HCEC 1CT (cell line): Measurements from ENCODE around the gene THTPA.
"Not testable (repeated sequence)": the region's sequence is repeated elsewhere in the genome, so short reads cannot be mapped to it uniquely, and the experiment has no call there.

Experiments used
- DNase-seq: peaks from one replicate; pipeline ENCODE4 v3.0.0-alpha.2; 2017

Gene THTPA

DNA sequence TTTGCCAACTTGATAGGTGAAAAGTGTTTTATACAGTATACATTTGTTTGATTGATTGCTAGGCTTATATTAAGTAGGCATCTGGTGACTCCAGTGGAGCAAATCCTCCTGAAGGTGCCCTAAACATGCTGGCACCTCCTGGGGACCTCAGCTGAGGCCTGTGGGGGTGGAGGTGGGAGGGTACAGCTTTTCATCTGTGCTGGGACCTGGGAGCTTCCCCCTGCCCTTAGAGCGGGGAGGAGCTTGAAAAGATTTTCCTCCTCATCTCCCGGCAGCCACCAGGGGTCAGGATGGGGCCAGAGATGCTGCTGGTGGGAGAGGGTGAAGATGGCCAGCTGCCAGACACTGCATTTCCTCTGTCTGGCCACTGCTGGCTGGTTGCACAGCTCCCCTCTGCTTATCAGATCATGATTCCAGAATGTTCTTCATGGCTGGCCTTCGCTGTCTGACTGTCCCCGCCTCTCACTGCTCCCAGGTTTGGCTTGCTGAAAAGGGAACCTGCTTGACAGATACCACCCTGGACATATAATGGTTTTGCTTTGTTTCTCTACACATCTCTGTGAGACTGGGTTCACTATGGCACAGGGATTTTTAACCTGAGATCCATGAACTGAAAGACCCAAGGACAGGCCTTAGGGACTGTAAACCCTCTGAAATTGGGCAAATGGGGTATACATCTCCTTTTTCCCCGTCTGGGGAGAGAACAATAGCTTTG is 33.0 kb downstream of the THTPA start:
- DNase-seq = peak; percentile 75

DNA sequence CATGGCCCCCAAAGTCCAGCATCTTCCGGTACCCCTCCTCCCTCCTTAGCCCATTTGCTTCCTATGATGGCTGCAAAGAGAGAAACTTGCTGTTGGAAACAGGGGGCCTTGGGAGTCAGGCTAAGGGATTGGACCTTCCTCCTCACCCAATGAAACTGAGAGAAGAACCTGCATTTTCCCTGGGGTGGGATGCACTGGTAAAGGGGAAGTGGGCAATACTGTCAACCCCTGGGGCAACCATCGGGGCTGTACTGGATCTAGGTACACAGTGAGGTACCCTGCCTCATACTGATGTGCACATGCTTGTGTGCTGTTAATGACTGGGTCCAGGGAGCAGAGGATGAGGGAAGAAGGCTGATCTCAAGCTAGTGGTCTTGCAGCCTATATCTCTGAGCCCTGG is 33.5 kb downstream of the THTPA start:
- no peak for DNase-seq

DNA sequence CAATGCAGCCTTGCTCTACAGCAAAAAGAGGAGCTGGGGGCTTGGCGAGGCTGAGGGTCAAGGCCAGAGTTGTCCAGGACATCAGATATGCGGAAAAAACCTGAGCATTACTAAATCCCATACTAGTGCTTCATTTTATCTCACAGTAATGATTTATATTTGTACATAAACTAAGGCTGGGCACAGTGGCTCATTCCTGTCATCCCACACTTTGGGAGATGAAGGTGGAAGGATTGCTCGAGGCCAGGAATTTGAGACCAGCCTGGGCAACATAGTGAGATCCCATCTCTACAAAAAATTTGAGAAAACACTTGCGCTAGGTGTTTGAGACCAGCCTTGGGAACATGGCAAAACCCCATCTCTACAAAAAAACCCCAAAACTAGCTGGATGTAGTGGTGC is 34.1 kb downstream of the THTPA start:
- no peak for DNase-seq

DNA sequence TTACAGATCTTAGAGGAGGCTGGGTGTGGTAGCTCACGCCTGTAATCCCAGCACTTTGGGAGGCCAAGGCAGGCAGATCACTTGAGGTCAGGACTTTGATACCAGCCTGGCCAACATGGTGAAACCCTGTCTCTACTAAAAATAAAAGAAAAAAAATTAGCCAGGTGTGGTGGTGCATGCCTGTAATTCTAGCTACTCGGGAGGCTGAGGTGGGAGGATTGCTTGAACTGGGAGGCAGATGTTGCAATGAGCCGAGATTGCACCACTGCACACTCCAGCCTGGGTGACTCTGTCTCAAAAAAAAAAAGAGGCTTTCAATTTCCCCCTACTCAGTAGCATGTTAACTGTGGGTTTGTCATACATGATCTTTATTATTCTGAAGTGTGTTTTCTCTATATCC is 38.1 kb downstream of the THTPA start:
- DNase-seq = not testable (repeated sequence)

DNA sequence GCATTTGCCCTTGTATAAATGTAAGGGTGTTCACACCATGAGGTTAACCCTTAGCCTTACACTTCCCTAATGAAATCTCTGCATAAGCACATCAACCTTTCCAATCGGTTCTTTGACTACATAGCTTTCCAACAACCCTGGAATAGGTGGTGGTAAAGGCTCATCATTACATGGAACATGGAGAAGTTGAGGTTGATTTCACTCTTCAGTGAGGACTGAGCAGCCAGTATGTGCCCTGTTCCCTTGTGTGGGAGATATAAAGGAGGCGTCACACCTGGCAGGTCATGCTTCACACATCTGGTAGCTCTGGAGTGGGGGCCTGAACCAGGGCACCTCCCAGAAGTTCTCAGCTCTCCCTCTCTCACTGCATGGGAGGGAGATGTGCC is 44.2 kb downstream of the THTPA start:
- no peak for DNase-seq

DNA sequence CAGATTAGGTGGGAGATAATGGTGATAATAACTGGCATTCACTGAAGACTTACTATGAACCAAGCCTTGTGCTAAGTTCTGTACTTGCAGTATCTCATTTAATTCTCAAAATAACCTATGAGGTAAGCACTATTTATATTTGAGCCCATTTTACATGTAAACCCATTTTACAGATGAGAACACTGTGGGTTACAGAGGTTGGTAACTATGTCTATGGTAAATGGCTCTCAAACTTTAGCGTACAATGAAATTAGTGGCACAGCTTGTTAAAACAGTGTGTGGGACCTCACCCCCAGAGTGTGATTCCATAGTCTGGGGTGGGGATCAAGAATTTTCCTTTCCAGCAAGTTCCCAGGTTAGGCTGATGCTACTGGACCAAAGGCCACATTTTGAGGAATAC is 44.7 kb downstream of the THTPA start:
- DNase-seq = no peak

DNA sequence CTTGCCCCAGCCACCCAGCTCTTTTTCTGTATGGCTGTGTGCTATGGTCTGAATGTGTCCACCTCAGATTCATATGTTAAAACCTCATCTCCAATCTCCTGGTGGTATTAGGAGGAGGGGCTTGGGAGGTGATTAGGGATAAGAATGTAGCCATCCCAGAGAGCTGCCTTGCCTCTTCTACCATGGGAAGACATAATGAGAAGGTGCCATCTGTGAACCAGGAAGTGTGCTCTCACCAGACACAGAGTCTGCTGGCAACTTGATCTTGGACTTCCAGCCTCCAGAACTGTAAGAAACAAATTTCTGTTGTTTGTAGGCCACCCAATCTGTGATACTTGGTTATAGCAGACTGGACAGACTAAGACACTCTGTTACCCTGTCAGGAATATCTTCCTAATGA is 45.4 kb downstream of the THTPA start:
- no peak for DNase-seq

DNA sequence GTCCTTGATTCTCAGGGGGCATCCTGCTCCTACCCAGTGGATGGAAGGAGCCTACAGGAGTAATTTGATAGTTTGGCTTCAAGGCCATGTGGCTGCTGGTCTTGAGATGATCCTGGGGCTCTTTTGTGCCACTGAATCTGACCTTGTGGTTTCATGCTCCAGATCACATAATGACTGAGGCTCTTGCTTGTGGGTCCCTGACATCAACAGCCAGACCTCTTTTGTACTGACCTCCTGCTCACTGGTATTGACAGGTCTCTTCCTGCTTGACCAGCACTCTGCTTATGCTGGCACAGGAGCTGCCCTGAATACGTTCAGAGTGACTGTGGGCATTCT is 45.7 kb downstream of the THTPA start:
- DNase-seq = no peak

DNA sequence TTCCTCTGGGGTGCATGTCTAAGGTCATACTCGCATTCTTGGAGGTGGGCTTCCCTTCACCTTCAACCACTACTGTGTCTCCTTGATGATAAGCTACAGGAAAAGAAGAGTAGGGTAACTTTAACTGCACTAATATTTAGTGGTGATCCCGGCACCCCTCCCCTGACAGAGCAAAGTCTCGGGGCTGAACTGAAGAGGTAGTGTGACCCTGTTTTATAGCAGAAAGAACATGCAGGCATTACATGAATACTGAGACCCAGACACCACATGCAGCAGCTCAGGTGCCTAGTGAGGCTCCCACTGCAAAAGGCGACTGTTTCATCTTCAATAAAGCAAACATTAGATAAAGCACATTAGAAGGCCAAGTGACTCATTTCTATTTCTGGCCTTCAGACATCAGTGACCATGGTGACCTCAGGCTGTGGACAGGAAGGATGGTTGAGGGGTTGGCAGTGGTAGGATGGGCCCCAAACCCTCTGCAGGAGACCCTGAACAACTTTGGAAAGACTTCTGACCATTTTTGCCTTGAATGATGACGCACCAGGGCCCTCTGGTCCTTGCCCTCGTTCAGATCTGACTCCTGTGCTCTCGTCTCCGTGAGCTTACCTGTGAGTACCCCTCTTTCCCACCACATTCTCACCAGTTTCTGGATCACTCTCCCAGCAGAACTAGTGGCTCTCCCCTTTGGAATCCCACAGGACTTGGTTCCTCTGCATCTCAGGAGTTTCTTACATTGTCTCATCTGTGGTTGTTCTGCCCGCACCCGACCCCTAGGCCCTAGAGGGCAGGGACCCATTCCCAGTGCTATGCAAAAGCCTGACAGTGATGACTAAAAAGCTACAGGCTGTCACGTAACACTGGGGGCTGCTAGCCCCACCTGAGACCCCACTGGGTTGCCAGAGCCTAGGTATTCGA is 46.4 kb downstream of the THTPA start:
- no peak for DNase-seq

DNA sequence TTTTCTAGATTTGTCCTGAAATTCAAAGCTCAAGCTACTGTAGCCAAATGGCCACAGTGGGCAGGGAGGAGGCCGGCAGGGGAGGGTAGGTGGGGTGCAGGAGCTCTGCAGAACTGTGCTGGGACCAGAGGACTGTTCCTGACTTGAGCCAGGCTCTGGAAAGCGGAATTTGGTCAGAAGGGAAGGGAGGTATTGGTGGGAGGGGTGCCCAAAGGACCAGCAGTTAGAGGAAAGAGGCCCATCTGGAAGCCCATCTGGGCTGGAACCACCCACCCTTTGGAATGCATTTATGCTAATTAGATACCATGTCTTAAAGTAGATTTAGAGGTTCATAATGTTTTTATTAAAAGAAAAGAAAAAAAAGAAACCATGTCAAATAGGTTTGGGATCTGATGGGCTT is 47.0 kb downstream of the THTPA start:
- no peak for DNase-seq

DNA sequence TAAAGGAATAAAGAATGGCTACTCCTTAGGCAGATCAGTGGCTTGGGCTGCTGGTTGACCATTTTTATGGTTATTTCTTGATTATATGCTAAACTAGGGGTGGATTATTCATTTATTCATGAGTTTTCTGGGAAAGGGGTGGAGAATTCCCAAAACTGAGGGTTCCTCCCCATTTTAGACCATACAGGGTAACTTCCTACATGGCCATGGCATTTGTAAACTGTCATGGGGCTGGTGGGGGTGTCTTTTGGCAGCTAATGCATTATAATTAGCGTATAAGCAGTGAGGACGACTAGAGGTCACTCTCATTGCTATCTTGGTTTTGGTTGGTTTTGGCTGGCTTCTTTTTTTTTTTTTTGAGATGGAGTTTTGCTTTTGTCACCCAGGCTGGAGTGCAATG is 48.1 kb downstream of the THTPA start:
- DNase-seq = no peak

DNA sequence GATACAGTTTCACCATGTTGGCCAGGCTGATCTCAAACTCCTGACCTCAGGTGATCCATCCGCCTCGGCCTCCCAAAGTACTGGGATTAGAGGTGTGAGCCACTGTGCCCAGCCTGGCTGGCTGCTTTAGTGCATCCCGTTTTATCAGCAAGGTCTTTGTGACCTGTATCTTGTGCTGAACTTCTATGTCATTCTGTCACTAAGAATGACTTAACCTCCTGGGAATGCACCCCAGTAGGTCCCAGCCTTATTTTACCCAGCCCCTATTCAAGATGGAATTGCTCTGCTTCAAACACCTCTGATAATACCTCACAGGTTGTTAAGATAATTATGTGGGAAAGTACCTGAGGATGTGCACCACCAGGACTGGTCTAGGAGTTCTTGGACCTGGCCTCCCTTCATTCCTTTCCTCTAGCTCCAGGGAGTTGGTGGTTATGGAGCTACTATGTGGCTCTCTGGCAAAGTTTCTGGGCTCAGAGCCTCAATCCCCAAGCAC is 48.7 kb downstream of the THTPA start:
- DNase-seq = no peak

DNA sequence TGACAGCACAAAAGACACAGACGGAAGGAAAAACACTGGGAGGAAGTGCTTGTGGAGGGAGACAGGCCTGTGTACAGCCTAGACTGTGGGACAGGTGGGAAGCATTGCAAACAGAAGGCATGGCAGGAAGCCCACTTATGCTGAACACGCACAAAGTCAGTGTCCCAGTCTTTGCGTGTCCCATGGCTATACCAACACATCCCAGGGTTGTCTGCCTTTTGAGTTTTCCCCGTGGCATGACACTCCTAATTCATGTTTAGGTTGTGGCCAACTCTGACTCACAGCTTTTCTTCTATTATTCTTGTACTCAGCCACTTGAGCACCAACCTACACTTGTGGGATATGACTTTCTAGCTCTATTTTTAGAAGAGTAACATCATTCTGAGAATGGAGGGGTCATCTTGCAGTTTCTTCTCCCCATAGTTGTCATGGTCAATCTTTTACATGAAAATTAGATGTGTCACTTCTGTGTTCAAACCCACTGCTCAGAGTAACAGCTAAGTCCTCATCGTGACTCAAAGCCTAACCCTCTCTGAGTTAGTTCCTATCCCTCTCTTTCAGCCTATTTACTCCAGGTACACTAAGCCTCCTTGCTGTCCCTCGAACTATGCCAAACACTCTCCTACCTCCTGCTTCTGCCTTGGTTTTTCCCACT is 50.0 kb downstream of the THTPA start:
- DNase-seq = no peak

DNA sequence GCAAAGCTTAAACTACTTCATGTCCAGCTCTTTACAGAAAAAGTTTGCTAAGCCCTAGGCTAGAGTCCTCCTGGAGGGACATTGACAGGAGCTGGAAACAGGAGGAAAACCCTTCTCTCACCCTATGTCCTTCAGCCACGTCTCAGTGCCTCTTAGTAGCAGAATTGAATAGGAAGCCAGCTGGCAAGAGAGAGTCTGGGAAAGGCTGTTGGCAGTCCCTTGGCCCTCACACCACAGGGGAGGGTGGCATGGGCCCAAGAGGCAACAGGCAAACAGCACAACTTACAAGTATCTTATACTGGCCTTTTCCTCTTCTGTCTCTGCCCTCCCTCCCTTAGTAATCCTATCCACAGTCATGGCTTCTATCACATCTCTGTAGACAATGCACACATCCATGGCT is 52.4 kb downstream of the THTPA start:
- DNase-seq = no peak

DNA sequence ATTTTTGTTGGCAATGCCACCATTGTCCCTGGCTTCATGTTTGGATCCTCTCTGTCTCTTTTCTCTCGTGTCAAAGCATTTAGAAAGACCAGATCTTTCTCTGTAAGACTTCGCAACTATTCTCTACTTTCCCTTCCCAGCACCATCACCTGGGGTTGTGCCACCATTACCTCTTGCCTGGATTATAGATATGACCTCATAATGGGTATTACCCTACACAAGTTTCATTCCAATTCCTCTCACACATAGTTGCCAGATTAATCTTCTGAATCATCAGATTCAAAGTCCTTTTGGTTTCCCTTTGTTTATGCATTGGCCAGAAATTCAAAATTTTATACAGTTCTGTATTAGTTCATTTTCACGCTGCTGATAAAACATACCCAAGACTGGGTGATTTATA is 52.9 kb downstream of the THTPA start:
- no peak for DNase-seq

DNA sequence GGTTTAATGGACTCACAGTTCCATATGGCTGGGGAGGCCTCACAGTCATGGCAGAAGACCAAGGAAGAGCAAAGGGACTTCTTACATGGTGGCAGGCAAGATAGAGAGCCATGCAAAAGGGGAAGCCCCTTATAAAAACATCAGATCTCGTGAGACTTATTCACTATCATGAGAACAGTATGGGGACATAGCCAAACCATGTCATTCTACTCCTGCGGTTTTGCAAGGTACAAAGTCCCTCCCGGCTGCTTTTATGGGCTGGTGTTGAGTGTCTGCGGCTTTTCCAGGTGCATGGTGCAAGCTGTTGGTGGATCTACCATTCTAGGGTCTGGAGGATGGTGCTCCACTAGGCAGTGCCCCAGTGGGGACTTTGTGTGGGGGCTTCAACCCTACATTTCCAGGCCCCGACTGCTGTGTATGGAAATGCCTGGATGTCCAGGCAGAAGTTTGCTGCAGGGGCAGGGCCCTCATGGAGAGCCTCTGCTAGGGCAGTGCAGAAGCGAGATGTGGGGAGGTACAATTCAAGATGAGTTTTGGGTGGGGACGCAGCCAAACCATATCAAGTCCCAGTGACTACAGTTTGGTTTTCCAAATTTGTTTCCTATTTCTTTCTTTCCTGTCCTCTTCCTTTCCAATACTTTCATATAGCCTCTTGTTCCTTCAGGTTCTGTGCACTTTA is 53.5 kb downstream of the THTPA start:
- DNase-seq = not testable (repeated sequence)
